Measurements from ENCODE around the gene ARPC1A.

- TF ChIP-seq EZH2 (IDR thresholded peaks at IDR 0.05; ENCODE audit: insufficient read depth, poor library complexity, severe bottlenecking) (no peak), EZH2phosphoT487 (IDR thresholded peaks at IDR 0.05; ENCODE audit: insufficient read depth, low read depth) (no peak)
These were observed 64.1 kb downstream of the ARPC1A start for GRCh38 chr7:99389772-99390171.
